ENCODE measurements around the gene HEYL.
"Not testable (repeated sequence)": the region's sequence is repeated elsewhere in the genome, so short reads cannot be mapped to it uniquely, and the experiment has no call there.

DNA sequence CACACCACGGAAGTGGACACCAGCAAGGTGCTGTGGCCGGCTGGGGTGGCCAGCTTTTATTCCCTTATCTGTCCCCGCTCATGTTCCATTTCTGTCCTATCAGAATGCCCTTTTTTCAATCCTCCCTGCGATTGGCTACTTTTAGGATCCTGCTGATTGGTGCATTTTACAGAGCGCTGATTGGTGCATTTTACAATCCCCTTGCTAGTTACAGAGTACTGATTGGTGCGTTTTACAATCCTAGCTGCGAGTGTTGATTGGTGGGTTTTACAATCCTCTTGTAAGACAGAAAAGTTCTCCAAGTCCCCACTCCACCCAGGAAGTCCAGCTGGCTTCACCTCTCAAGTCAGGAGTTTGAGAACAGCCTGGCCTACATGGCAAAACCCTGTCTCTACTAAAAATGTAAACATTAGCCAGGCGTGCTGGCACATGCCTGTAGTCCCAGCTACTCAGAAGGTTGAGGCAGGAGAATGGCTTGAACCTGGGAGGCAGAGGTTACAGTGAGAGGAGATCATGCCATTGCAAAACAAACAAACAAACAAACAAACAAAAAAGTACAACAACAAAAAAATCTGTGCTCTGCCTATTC lies 37.7 kb downstream of the HEYL start:
- TF ChIP-seq EZH2 (IDR thresholded peaks at IDR 0.05; ENCODE audit: low read depth): not testable (repeated sequence)
- TF ChIP-seq, protein P1, sequence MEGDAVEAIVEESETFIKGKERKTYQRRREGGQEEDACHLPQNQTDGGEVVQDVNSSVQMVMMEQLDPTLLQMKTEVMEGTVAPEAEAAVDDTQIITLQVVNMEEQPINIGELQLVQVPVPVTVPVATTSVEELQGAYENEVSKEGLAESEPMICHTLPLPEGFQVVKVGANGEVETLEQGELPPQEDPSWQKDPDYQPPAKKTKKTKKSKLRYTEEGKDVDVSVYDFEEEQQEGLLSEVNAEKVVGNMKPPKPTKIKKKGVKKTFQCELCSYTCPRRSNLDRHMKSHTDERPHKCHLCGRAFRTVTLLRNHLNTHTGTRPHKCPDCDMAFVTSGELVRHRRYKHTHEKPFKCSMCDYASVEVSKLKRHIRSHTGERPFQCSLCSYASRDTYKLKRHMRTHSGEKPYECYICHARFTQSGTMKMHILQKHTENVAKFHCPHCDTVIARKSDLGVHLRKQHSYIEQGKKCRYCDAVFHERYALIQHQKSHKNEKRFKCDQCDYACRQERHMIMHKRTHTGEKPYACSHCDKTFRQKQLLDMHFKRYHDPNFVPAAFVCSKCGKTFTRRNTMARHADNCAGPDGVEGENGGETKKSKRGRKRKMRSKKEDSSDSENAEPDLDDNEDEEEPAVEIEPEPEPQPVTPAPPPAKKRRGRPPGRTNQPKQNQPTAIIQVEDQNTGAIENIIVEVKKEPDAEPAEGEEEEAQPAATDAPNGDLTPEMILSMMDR (conservative IDR thresholded peaks at IDR 0.05): not testable (repeated sequence)

Data from PC-9 (cell line).